Stimulated activated CD4-positive, alpha-beta T cell treated with anti-CD3 and anti-CD28 coated beads, Interleukin-15, amount 100 ng/mL, for 24 hours (primary cell): Measurements from ENCODE around the gene NUP58.

ENCODE experiments used
- DNase-seq: peaks from one replicate; pipeline ENCODE4 v3.0.0-alpha.2; 2020

Gene NUP58, protein sequence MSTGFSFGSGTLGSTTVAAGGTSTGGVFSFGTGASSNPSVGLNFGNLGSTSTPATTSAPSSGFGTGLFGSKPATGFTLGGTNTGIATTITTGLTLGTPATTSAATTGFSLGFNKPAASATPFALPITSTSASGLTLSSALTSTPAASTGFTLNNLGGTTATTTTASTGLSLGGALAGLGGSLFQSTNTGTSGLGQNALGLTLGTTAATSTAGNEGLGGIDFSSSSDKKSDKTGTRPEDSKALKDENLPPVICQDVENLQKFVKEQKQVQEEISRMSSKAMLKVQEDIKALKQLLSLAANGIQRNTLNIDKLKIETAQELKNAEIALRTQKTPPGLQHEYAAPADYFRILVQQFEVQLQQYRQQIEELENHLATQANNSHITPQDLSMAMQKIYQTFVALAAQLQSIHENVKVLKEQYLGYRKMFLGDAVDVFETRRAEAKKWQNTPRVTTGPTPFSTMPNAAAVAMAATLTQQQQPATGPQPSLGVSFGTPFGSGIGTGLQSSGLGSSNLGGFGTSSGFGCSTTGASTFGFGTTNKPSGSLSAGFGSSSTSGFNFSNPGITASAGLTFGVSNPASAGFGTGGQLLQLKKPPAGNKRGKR

DNA sequence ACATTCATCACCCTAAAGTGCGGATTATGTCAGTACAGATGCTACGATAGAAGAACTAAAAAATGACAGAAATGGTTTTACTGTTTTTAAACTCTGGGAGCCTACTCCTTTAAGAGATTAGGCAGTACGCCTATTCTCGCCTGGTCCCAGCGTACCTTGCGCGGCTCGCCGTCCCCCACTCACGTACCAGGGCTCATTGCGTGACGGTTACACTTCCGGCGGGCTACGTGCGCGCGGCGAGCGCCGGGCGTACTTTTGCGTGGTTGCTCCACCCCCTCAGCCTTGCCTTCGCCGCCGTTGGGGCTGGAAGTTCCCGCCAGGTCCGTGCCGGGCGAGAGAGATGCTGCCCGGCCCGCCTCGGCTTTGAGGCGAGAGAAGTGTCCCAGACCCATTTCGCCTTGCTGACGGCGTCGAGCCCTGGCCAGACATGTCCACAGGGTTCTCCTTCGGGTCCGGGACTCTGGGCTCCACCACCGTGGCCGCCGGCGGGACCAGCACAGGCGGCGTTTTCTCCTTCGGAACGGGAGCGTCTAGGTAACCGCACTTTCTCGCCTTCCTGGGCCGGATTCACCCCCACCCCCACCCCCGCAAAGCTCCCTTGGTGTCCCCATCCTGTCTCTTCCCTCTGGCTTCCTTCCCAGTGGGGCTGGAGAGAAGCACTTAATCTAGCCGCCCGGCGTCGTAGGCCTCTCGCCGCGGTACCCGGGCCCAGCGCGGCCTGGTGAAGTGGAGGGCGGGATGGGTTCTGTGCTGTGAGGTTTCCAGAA, at the start of gene NUP58:
NUP58 (plus strand) TSS at position 279 of the 767 bp plus-strand sequence; CDS start at position 428, 149 bp downstream.
- peak; percentile 95 for DNase-seq

DNA sequence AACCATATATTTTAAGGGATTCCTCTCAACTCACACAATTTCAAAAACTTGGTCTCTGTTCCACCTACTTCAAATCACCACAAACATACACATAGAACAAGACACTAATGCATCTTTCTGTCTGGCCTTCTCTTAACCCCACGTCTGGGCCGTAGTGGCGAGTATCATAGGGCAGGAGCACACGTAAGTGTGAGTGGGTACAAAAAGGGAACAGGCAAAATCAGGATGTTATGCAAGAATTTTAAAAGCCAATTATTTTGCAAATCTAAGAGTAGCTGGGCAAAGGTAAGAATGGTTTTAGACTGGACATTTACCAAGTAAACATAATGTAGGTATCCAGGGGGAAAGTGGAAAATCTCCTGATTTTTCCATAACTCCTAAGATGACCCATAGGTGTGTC, 49.2 kb upstream of the NUP58 start:
- no peak for DNase-seq

DNA sequence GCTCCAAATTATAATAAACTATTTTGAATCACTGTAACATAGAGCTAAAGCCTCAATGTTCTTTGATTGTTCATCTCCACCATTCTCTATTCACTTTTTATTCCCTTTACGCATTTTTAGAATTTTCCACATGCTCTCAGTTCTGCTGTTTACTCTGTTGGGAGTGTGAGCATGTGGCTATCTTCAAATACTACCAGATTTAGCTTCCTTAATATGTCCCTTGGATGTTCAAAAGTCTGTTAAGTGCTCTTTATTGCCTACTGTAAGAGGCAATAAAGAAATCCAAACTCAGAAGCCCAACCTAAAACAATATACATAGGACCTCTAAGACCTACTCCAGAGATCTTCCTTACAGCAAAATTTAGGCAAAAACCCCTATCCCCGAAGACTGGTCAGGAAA, 48.7 kb upstream of the NUP58 start:
- no peak for DNase-seq

DNA sequence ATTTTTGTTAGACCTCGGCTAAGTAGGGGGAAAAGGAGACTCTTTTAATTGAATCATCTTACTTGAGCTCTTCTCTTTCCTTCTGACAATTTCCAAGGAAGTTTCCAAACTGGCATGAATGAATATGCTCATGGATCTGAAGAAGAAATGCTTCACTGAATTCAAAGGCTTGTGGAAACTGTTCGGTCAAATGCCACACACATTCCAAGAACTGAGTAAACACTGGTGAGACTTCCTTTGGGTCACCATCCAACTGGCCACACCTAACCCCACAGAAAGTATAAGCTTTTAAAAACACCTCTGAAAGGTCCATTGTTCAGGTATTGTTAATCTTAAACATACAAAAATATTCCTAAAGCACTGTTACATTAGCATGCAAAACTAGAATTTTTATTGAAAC, 47.7 kb upstream of the NUP58 start:
- DNase-seq = no peak

DNA sequence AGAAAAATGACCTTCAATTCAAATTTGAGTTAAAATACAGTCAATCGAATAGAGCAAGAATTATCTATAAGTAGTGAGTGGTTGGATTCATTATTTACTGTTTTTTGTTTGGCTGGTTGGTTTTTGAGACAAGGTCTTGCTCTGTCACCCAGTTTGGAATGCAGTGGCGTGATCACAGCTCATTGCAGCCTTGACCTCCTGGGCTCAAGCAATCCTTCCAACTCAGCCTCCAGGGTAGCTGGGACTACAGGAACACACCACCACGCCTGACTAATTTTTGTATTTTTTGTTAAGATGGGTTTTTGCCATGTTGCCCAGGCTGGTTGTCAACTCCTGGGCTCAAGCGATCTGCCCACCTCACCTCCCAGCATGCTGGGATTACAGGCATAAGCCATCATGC, 39.2 kb upstream of the NUP58 start:
- no peak for DNase-seq

DNA sequence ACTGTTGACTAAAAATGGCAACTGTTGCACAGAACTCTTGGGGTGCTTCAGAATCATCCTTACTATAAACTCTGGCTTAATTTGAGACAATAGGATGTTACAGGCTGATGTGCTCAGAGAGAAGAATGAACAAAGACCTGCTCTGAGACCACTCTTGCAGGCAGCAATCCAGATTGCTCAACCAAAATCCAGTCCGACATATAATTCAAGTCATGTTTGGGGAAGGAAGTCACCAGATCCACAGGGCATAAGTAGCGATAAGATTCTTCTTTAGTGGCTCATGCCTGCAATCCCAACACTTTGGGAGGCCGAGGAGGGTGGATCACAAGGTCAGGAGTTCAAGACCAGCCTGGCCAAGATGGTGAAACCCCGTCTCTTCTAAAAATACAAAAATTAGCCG, 34.7 kb upstream of the NUP58 start:
- no peak for DNase-seq

DNA sequence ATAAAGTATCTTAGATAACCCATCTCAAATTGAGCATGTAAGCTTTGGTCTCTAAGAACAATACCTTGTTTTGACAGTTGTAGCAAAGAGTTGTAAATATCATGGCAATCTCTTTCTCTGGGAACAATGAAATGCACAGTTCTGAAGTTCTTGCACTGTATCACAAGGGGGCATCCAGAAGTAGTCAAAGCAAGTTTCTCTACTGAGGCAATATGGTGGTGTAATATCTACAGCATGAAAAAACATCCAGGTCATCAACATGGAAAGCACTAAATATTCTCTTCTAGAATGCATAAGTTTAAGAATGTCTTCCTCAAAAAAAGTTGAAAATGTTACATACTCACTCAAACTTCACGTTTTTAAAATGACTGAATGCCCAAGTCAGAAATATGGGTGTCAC, 33.7 kb upstream of the NUP58 start:
- no peak for DNase-seq

DNA sequence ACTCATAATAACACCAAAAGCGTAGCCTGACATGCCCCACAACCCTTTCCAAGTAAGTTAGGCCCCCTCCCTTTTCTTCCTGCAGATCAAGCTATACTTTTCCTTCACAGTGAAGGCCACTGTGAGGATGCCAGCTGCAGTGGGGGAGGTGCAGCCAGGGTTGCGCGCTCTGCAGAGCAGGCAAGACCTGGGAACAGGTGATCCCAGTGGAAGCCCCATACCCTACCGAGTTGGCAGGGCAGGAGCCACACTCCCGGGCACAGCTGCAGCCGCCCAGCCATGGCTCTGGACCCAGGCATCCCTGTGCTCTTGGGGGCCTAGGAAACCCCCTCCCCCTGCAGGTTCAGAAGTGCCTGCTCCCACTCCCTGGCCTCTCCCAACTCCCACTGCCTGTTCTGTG, 32.9 kb upstream of the NUP58 start:
- no peak for DNase-seq

DNA sequence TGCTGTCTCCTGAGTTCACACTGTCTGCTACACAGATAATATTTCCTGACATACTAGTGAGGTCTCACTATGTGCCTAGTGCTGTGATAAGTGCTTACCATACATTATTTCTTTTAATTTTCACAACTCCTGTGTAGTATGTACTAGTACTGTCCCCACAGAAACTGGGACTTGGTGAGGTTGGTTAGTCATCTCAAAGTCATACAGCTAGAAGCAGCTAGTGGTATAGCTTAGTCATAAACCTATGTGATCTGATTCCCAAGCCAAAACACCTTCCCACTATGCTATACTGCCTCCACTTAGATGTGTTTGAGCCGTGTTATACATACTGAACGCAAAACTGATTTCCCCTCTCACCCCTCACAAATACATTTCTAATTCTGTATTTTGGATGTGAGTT, 24.7 kb upstream of the NUP58 start:
- peak; percentile 17 for DNase-seq

DNA sequence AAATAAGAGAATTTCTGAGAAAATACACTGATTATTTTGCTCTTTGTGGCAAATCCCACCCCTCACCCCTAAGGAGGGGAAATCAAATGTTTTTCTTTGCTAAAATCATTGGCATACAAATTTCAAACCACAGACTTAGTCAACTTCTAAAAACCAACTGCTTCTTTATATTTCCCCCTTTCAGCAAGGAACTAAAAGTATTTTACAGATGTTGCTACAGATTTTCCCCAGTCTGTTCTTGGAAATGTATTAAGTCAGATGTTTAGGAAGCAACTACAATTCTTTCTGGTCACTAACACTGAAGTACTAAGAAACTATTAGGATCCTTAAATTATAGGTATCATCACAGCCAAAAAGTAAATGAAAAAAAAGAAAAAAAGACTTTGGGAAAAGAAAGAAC, 21.0 kb upstream of the NUP58 start:
- no peak for DNase-seq

DNA sequence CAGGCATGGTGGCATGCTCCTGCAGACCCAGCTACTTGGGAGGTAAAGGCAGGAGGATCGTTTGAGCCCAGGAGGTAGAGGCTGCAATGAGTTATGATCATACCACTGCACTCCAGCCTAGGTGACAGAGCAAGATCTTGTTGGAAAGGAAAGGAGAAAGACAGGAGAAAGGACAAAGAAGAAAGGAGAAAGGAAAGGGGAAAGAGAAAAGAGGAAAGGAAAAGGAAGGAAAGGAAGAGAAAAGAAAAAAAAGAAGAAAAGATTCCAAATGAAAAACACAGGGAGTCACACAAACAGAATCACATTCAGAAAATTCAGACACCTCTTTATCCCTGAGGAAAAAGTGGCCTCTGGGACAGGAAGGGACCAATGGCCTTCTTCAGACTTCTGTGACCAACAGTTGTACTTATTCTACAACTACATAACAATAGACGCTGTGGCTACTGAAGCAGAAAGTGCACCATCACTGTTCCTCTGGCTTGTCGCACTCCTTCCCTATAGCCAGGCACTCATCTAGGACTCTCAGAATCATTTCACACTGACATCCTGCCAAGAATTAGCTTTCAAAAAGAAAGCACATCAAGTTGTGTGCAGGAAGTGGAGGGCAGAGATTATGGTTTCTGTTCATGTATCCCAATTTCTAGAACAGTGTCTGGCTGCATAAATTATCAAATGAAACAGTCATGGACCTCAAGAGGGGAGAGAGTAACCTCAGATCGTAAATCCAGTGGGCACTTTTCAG, 20.1 kb upstream of the NUP58 start:
- DNase-seq = peak; percentile 11

DNA sequence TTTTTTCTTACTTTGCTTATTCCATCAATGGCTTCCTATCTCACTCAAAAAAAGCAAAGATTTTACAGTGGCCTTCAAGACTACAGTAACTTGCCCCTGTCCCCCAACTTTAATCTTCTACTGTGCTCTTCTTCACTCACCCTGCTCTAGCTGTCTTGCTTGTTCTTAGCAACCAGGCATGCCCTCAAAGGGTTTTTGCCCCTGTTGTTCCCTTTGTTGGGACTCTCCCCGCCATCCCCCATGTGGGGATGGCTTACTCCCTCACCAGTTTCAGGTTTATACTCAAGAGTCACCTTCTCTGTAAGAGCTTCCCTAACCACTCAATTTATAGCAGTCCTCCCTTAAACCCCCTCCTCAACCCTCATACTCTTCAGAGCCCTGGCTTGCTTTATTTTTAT, 19.5 kb upstream of the NUP58 start:
- peak; percentile 34 for DNase-seq

DNA sequence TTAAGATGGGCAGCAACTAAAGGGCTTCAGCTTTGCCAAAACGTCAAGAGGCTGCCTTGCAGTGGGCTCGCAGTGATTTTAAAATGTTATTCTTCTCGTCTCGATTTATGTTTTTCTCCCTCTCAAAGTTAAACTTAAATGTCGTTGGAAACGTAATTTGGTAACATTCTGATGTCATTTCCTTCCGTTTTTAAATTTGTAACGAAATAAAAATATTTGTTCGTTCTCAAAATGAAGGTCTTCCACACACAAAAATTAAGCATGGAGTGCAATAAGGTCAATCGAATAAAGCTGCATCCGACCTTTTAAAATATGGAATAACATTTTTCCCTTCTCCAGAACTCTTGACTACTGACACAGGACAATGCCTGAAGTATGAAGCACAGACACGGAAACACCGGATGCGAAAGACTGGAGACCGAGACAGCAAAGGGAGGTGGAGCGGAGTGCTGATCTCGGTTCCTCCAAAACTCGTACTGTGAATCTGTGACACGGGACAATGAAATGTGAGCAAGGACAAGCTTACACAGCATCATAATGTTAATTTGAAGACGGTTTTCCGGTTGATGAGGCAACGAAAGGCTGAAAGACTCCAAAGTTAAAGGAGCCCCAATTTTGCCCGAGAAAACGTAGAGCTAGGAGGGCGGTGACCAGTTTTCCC, 15.0 kb upstream of the NUP58 start:
- DNase-seq = peak; percentile 49

DNA sequence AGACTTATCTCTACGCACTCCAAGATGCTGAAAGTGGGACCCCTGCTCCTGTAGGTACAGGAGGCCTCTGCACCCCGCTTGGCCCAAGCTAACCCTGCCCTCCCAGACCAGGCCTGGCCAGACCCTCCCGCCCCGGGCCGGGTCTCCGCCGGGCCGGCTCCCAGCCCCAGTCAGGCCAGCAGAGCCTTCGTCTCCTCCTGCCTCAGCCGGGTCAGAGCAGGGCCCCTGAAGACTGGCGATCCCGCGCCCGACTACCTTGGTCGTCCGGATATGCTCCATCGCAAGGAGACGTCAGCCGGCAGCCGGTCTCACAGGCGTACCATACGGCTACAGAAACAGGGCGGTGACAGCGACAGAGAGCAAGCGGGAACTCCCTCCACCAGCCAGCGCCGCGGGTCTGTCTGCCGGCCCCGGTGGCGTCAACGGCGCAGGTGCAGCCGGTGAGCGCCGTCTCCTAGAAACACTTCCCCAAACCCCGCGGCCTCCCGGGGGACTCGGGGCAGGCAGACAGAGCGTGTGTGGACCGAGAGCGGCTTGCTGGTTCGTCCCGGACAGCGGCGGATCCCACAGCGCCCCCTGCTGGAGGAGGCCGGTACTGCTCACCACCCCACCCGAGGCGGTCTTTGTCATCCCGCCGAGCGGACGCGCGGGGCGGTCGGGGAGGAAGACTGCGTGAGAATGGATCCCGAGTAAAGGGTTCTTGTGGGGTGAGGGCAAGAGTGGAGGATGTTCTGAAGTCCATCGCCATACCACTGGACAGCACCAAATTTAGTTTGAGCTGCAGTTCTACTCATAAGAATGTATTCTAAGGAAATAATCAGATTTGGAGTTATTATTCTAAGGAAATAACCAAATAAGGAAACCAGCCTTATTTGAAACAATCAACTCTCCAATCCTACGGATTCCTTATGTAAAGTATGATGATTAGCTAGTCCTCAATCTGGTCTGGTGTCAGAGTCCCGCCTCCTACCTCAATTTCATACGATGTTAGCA, 14.2 kb upstream of the NUP58 start, which contains the start of gene MTMR6:
MTMR6 (minus strand) TSS at position 520 of the 993 bp plus-strand sequence; CDS start at position 279, 241 bp downstream.
- peak; percentile 95 for DNase-seq

DNA sequence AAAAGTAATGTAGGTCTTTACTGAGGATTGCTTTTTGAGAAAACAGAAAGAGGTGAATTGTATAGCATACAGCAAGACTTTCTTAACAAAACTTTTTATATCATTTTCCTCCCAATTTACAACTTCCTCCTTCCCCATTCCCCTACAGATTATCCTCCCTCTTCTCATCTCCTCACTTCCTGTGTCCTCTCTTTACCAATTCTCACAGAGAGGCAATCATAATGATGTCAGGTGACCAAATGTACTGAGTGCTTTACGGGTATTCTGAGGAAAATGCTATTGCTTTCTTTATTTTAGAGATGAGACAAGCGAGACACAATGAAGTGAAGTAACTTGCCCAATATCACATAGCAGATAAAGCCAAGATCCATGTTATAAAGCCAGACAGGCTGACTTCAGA, 12.5 kb upstream of the NUP58 start:
- no peak for DNase-seq

DNA sequence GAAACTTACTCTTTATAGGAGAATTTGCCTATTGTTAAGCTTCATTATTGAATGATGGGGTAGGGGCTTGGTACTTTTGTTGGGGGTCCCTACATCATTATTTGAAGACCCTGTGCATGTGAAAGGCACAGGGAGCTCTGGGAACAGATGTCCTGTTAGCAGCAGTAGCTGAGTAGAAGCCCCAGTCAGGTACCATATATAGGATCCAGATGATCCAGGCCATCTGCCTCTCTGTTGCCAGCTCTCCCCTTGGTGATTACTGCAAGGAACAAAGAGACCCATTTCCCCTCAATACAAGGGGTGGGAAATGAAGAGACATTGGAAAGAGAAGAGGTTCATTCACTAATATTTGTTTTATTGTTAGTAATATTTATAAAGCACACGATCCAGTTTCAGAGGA, 9.7 kb upstream of the NUP58 start:
- no peak for DNase-seq

DNA sequence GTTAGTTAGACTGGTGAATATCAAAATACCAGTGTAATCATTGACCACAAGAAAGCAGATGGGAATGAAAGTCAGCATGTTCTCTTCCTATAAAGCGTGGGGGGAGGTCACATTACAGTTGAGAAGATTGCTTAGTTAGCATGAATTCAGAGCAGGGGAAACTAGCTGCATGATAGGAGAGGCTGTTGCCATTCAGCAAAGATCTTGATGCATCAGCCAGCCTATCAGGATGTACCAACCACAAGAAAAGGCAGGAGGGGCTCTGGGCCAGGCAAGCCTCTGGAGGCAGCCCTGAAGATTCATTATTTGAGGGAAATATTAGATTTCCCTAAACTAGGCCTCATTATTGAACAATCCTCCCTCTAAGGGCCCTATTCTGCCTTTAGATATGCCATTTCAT, 9.1 kb upstream of the NUP58 start:
- peak; percentile 8 for DNase-seq

DNA sequence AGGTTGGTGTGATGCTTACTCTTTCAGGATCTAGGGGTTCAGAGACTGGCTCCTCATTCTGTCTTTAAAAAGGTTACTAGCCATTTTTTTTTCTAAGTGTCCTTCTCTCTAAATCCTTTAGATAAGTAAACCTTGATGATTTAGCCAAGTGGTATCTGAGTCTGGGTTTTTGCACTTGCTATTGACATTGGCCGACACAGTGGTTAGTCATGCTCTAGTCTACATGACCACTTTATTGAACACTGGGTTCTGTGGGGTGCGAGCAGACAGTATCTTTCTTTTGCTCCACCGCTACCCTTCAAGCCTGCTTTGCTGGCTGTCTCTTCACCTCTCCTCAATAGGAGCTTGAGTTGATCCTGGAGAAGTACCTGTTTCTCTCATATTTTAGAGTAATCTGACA, 6.2 kb upstream of the NUP58 start:
- DNase-seq = no peak

DNA sequence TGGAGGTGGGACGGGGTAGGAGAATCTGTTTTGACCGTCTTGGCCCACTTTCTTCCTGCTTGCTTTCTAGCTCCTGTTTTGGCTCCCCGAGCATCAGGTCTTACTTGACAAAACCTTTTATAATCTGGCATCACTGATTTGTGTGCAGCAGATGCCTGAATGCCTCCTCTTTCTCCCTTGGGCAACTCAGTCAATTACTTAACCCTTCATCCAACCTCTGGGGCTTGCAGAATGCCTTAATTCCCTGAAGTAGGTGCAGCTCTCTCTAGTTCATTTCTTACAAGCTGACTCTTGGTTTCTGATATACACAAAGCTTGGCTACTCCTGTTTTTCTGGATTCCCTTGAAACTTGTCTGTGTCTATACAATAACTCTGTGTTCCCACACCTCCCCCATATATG, 5.7 kb upstream of the NUP58 start:
- no peak for DNase-seq

DNA sequence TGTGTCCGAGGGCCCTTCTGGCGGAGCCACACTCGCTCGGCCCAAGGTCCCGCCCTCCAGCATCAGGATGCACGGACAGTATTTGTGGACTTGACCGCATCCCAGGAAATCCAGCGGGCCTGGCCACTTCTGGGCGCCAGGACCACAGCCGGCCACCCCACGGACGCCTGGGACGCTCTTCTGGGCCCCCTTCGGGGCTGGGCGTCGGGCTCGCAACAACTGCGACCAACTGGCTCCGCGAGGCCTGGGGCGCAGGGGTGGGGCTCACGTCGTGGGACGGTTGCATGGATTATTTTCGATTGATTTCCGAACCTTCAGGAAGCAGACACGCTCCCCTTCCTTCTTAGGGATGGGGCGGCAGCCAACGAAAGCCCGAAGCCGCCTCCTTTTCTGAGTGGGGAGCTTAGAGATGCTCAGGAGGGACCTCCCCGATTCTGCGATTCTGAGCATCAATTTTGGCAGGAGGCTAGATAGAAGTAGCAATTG, 521 bp upstream of the NUP58 start:
- peak; percentile 27 for DNase-seq

DNA sequence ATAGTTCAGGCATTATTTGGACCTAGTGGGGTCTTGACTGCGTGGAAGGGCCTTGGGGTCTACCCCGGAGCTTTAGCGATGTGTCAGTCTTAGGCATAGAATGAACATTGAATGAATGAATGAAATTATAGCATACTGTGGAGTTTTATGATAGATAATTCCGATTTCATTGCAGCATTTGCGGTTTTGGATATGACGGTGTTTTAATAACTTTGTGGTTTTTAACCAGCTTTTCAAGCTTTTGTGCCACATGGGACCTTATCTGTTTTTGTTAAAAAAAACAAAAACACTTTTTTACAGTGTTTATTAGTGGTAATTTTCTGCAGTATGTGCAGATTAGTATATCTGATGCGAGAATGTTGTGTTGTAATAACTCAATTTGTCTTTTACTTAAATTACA, 696 bp downstream of the NUP58 start:
- DNase-seq = no peak
